Keratinocyte (primary cell): ENCODE data around the gene DLX2. TPM values are rescaled to one million over a fixed set of nuclear protein-coding genes. Genes with fewer than 3 reads are reported as not detected.

Experiments used
- DNase-seq: peaks from one replicate; pipeline ENCODE4 v3.0.0-alpha.2; 2011; ENCODE audit warnings: low read depth, missing footprints, low spot score
- FAIRE-seq: peaks from 2 replicates; lab custom pipeline; 2011; peaks lifted over from hg19 to GRCh38; lab: Jason Lieb, UNC
- H2AFZ ChIP-seq: 2 replicates; pipeline ENCODE4 v1.6.0; 2012; ENCODE audit warnings: low read length, control low read depth, inconsistent platforms; ENCODE audit not compliant: control insufficient read depth
- H3K27ac ChIP-seq: 2 replicates; pipeline ENCODE4 v1.5.1; 2011; ENCODE audit warnings: low read length; ENCODE audit not compliant: control insufficient read depth, insufficient read depth
- H3K27me3 ChIP-seq: 3 replicates; pipeline ENCODE4 v1.6.0; 2011; ENCODE audit warnings: low read length; ENCODE audit not compliant: control insufficient read depth, insufficient read depth; ENCODE audit errors: extremely low read depth
- H3K36me3 ChIP-seq, 2 experiments: 2 replicates in 1 of 2; 3 replicates in 1 of 2; pipeline ENCODE4 v1.5.1; 2011; ENCODE audit warnings: low read length in 2 of 2, mild to moderate bottlenecking in 1 of 2; ENCODE audit not compliant: control insufficient read depth in 2 of 2, insufficient read depth in 2 of 2; ENCODE audit errors: extremely low read depth in 1 of 2
- H3K4me1 ChIP-seq: 3 replicates; pipeline ENCODE4 v1.5.1; 2011; ENCODE audit warnings: low read length; ENCODE audit not compliant: control insufficient read depth, insufficient read depth; ENCODE audit errors: extremely low read depth
- H3K4me2 ChIP-seq: 3 replicates; pipeline ENCODE4 v1.6.0; 2011; ENCODE audit warnings: low read depth, low read length; ENCODE audit not compliant: control insufficient read depth, insufficient read depth; ENCODE audit errors: extremely low read depth
- H3K4me3 ChIP-seq, 3 experiments: fragments of 200-600 bp in 1 of 3; sonication (generic) in 1 of 3; 2 replicates in 2 of 3; 3 replicates in 1 of 3; pipeline ENCODE4 v1.5.1; 2011 to 2016; ENCODE audit warnings: low read length in 3 of 3, mild to moderate bottlenecking in 3 of 3, control low read depth in 2 of 3, inconsistent platforms in 1 of 3, low read depth in 1 of 3, mixed read lengths in 1 of 3, mixed run types in 1 of 3, moderate library complexity in 1 of 3; ENCODE audit not compliant: control insufficient read depth in 2 of 3, insufficient read depth in 2 of 3; ENCODE audit errors: extremely low read depth in 1 of 3
- H3K79me2 ChIP-seq: 2 replicates; pipeline ENCODE4 v1.6.0; 2012; ENCODE audit warnings: low read length; ENCODE audit not compliant: control insufficient read depth, insufficient read depth
- H3K9ac ChIP-seq: 3 replicates; pipeline ENCODE4 v1.6.0; 2011; ENCODE audit warnings: low read length; ENCODE audit not compliant: control insufficient read depth, insufficient read depth; ENCODE audit errors: extremely low read depth
- H3K9me1 ChIP-seq: 3 replicates; pipeline ENCODE4 v1.6.0; 2011; ENCODE audit warnings: low read length; ENCODE audit not compliant: control insufficient read depth, insufficient read depth; ENCODE audit errors: extremely low read depth
- H3K9me3 ChIP-seq: 2 replicates; pipeline ENCODE4 v1.5.1; 2012; ENCODE audit warnings: low read depth, low read length; ENCODE audit not compliant: control insufficient read depth
- H4K20me1 ChIP-seq: 3 replicates; pipeline ENCODE4 v1.6.0; 2011; ENCODE audit warnings: low read length; ENCODE audit not compliant: control insufficient read depth, insufficient read depth; ENCODE audit errors: extremely low read depth
- EZH2 ChIP-seq: IDR thresholded peaks from one replicate; pipeline ENCODE4 v1.6.1; 2012; ENCODE audit warnings: inconsistent platforms, mild to moderate bottlenecking, low read length, moderate library complexity
- dilution Hi-C: fragments of 300-500 bp; cut with MboI; formaldehyde crosslinking; loops from one replicate; pipeline ENCODE4 v1.7.0; 2020; ENCODE audit warnings: low sequenced_read_pairs; ENCODE audit not compliant: extremely low pct_ligation_motif_present
- polyA plus RNA-seq, 5 experiments: library from polyadenylated mRNA; depleted of rRNA in 3 of 5; stranded (reverse) in 3 of 5; stranded (forward) in 1 of 5; unstranded in 1 of 5; fragments of >200 nt; gene quantifications; 1 replicate in 1 of 5; 2 replicates in 3 of 5; 3 replicates in 1 of 5; pipeline versions ENCODE4 v1.2.1 to v1.2.3, GENCODE V29; 2011 to 2012; ENCODE audit warnings: missing spikeins in 2 of 5, low read depth in 1 of 5, low replicate concordance in 1 of 5
- TF ChIP-seq, protein P1 (sequence below), 3 experiments: IDR thresholded peaks in 1 of 3; conservative IDR thresholded peaks in 1 of 3; optimal IDR thresholded peaks in 1 of 3; 2 replicates in 2 of 3; 3 replicates in 1 of 3; pipeline versions ENCODE3 to v1.5.1; 2011; ENCODE audit warnings: low read length in 3 of 3, mild to moderate bottlenecking in 3 of 3, moderate library complexity in 2 of 3, control low read depth in 1 of 3, inconsistent platforms in 1 of 3; ENCODE audit not compliant: insufficient read depth in 2 of 3; ENCODE audit errors: extremely low read depth in 1 of 3

The DLX2 gene
- polyA plus RNA-seq, 1 donor (not counting 4 experiments of a cell fraction or from before 2014, with no cell fraction given) = 0.29 TPM

GRCh38 chr2:172101821-172102390, 794 bp downstream of the DLX2 start:
- TF ChIP-seq, protein P1, sequence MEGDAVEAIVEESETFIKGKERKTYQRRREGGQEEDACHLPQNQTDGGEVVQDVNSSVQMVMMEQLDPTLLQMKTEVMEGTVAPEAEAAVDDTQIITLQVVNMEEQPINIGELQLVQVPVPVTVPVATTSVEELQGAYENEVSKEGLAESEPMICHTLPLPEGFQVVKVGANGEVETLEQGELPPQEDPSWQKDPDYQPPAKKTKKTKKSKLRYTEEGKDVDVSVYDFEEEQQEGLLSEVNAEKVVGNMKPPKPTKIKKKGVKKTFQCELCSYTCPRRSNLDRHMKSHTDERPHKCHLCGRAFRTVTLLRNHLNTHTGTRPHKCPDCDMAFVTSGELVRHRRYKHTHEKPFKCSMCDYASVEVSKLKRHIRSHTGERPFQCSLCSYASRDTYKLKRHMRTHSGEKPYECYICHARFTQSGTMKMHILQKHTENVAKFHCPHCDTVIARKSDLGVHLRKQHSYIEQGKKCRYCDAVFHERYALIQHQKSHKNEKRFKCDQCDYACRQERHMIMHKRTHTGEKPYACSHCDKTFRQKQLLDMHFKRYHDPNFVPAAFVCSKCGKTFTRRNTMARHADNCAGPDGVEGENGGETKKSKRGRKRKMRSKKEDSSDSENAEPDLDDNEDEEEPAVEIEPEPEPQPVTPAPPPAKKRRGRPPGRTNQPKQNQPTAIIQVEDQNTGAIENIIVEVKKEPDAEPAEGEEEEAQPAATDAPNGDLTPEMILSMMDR (optimal IDR thresholded peaks at IDR 0.05 in 1 of 3, IDR thresholded peaks at IDR 0.05 in 1 of 3, conservative IDR thresholded peaks at IDR 0.05 in 1 of 3; ENCODE audit: extremely low read depth in 1 of 3, insufficient read depth in 2 of 3, low read length in 3 of 3) = peak in 1 of 3 experiments; percentile 7
- TF ChIP-seq EZH2 = no peak
- no peak for FAIRE-seq

GRCh38 chr2:172100935-172101820, 1.5 kb downstream of the DLX2 start:
- H3K9me3 ChIP-seq = no peaks in the 10 kb centered on the region
- no peaks in the 10 kb centered on the region for H4K20me1 ChIP-seq
- peak overlapping the region; percentile 55 to 90 (median 81) for H3K4me3 ChIP-seq
- H2AFZ ChIP-seq = peak overlapping the region; percentile 98
- dilution Hi-C loops = no loop called here
- no peak for FAIRE-seq
- peak overlapping the region; percentile 54 for H3K27ac ChIP-seq
- peaks cover 55% of the 10 kb centered on the region for H3K4me1 ChIP-seq
- peak overlapping the region; percentile 80 for H3K9ac ChIP-seq
- TF ChIP-seq, protein P1 (optimal IDR thresholded peaks at IDR 0.05 in 1 of 3, IDR thresholded peaks at IDR 0.05 in 1 of 3, conservative IDR thresholded peaks at IDR 0.05 in 1 of 3; ENCODE audit: extremely low read depth in 1 of 3, insufficient read depth in 2 of 3, low read length in 3 of 3) = no peak
- no peaks in the 10 kb centered on the region for H3K27me3 ChIP-seq
- H3K79me2 ChIP-seq = no peaks in the 10 kb centered on the region
- no peaks in the 10 kb centered on the region for H3K36me3 ChIP-seq
- H3K4me2 ChIP-seq = peak overlapping the region; percentile 93
- H3K9me1 ChIP-seq = no peaks in the 10 kb centered on the region
- DNase-seq = no peak

More at GRCh38 chr2:172101821-172102390, 794 bp downstream of the DLX2 start:
- H3K4me1 ChIP-seq = peaks cover 55% of the 10 kb centered on the region
- H3K4me3 ChIP-seq = peak overlapping the region; percentile 55 to 90 (median 81)
- H3K27me3 ChIP-seq = no peaks in the 10 kb centered on the region
- dilution Hi-C loops = no loop called here
- H3K36me3 ChIP-seq = no peaks in the 10 kb centered on the region
- H3K9ac ChIP-seq = peak overlapping the region; percentile 80
- H3K9me1 ChIP-seq = no peaks in the 10 kb centered on the region
- H4K20me1 ChIP-seq = no peaks in the 10 kb centered on the region
- H2AFZ ChIP-seq = peak overlapping the region; percentile 98
- DNase-seq = no peak
- no peaks in the 10 kb centered on the region for H3K9me3 ChIP-seq
- H3K4me2 ChIP-seq = peak overlapping the region; percentile 93
- H3K27ac ChIP-seq = peak overlapping the region; percentile 54
- H3K79me2 ChIP-seq = no peaks in the 10 kb centered on the region
